ENCODE results near the gene WT1.

DNA sequence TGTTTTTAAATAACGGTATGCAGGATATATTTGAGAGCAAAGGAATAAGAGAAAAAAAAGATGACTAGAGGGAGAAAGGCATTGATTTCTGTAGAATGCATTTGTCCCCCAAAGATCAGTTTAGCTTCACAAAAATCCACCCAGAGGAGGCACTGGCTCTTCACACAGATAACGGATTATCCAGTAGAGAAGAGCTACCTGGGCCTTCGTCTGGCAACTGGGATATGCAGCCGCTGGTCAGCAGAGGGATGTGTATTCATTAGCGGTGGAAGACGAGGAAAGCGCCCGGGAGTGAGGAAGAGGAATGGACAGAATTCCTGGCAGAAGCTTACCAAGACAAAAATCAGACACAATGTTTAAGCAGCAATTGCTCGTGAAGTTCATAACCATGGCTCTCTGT lies 5.6 kb upstream of the WT1 start:
- no peak for TF ChIP-seq EP300 (IDR thresholded peaks at IDR 0.05)
- TF ChIP-seq, protein P1, sequence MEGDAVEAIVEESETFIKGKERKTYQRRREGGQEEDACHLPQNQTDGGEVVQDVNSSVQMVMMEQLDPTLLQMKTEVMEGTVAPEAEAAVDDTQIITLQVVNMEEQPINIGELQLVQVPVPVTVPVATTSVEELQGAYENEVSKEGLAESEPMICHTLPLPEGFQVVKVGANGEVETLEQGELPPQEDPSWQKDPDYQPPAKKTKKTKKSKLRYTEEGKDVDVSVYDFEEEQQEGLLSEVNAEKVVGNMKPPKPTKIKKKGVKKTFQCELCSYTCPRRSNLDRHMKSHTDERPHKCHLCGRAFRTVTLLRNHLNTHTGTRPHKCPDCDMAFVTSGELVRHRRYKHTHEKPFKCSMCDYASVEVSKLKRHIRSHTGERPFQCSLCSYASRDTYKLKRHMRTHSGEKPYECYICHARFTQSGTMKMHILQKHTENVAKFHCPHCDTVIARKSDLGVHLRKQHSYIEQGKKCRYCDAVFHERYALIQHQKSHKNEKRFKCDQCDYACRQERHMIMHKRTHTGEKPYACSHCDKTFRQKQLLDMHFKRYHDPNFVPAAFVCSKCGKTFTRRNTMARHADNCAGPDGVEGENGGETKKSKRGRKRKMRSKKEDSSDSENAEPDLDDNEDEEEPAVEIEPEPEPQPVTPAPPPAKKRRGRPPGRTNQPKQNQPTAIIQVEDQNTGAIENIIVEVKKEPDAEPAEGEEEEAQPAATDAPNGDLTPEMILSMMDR (IDR thresholded peaks at IDR 0.05) = no peak
- no peak for TF ChIP-seq POLR2A (IDR thresholded peaks at IDR 0.05)
- no peak for TF ChIP-seq POLR2AphosphoS5 (IDR thresholded peaks at IDR 0.05)
